IPS DF 4.7 (cell line): ENCODE results near the gene SPOP.

ENCODE experiments used
- DNase-seq: peaks from one replicate; pipeline ENCODE4 v3.0.0-alpha.2; 2013; ENCODE audit warnings: low spot score; ENCODE audit errors: extremely low read depth

Gene SPOP

DNA sequence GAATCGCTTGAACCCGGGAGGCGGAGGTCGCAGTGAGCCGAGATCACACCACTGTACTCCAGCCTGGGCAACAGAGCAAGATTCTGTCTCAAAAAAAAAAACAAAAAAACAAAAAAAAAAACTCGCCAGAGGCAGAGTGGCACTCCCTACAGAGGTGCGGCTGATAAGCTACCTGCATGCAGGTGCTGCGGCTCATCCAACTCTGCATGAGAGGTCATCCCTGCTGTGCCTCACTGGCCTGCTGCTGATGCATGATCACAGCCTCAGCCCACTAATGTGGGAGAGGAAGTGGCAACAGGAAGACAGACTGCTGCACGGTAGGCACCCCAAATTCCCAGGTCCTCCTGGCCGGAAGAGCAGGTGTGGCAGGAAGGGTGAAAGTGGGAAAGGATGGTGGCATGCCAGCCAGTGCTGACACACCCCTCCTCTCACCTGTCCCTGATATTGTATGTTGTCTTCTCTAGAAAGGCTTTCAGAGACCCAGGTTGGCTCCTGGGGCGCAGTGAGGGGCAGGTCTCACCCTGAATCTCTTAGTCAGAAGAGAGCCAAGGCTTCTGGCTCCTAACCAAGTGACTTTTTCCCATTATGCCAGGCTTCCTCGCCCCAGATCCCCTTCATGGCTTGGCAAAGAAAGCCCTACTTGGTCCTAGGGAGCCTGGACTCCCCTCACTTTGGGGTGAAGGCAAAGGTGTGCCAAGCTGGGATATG lies 90.4 kb downstream of the SPOP start:
- no peak for DNase-seq

DNA sequence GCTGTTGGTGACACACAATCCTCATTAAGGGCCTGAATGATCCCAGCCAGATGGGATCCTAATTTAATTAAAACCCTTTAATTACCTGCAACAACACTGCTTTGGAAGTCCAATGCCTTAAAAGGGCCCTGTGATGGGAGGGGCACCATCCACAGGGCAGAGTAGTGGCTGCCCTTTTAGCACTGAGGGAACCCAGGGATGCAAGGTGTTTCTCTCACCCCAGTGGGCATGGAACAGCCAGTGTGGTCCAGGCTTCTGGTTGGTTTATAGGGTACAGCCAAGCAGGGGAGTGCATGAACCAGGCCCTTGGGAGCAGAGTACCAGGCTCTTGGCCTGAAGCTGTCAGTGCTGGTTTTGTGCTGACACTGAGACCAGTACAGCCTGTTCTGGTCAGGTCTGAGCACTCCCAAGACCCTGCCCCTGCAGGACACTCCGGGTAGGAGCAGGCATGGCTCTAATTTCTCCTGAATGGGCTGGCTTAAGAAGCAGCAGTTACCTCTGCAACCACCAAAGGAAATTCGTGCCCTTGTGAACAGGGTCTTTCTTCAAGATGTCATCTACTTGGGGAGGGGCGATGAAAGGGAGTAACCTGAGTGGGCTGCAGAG lies 92.4 kb downstream of the SPOP start:
- no peak for DNase-seq

DNA sequence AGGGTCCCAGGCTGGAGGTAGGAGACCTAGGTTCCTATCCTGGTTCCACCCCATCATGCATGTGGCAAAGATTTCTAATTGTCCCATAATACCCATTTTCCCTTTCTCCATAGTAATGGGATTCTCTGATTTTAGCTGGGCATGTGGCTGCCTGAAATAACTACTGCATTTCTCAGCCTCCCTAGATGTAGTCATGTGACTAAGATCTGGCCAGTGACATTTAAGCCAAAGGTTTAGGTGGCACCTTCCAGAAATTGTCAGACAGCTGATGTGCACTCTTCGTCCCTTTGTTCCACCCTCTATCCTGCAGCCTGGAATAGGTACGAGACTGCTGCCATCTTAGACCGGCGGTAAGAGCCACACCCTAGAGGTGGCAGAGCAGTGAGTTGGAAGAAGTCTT lies 94.0 kb downstream of the SPOP start:
- DNase-seq = no peak

DNA sequence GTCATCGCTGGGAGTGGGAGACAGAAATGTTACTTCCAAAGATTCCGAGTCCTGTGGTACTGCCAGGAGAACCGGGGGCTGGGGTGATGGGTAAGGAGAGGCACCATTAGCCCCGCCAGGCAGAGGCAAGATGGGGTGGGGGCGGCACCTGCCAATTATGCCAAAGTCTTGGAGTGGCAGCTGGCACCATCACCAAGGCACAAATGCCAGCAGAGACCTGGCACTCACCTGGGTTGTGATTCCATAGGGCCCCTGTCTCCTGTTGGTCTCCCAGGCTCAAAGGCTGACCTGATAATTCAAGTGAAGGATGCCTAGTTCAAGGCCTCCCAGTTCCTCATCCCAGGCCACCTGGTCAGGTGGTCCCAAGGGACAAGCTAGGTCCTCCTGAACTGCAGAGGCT lies 94.7 kb downstream of the SPOP start:
- DNase-seq = no peak

DNA sequence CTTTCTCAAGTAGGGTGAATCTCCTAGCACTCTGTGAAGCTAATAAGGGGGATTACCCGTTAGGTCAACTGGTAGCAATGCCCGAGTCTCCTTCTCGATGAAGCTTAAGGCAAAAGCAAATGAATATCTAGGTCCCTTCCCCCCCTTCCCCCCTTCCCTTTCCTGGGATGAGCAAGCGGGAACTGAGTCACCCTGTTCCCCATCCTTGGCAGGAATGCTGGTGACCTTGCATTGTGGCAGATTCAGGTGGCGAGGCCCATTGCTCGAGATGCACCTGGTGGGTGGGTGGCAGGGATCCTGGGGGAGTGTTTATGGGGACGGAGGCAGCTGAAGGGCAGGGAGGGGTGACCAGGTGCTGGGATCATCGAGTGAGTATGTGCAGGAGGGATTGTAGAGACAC lies 95.1 kb downstream of the SPOP start:
- no peak for DNase-seq

DNA sequence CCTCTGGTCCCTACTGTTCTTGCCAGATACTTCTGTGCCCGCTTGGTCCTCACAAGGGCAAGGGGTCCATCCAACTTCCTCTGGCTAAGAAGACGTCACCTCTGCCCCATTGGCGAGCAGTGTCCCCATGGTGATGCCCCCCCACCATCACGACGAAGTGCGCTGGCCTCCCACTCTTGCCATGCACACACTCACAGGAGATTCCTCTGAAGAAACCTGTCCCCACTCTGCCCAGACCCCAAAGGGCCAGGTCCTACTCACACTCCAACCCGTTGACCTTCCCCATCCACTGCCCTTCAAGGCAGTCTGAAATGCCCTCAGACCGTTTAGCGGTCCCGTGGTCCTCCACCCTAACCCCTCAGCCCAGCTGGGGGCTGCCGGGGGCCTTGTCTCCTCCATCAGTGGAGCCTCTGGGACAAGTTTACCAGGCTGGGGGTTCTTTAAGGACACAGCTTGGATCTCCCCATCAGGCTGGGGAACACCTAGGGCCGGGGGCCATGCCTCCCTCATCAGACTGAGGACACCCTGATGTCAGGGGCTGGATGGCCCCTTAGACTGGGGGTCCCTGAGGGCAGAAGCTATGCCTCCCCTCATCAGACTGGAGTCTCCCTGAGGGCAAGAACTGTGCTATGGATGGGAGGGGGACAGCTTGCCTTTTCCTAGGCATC lies 95.7 kb downstream of the SPOP start:
- no peak for DNase-seq

DNA sequence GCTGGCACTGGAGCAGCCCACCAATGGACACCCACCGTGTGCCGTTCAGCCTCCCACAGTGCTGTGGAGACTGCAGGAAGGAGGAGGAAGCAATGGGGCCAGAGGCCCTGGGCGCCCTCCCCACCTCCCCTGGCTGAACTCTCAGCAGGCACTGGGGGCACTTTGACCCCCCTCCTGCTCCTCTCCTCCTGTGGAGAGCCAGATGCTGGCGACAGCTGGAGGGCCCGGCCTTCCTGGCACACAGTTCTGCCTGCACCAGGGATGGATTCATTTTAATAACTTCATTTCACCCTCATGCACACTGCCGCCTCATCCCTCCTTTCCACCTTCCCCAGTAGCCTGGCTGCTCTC lies 96.3 kb downstream of the SPOP start:
- DNase-seq = no peak

DNA sequence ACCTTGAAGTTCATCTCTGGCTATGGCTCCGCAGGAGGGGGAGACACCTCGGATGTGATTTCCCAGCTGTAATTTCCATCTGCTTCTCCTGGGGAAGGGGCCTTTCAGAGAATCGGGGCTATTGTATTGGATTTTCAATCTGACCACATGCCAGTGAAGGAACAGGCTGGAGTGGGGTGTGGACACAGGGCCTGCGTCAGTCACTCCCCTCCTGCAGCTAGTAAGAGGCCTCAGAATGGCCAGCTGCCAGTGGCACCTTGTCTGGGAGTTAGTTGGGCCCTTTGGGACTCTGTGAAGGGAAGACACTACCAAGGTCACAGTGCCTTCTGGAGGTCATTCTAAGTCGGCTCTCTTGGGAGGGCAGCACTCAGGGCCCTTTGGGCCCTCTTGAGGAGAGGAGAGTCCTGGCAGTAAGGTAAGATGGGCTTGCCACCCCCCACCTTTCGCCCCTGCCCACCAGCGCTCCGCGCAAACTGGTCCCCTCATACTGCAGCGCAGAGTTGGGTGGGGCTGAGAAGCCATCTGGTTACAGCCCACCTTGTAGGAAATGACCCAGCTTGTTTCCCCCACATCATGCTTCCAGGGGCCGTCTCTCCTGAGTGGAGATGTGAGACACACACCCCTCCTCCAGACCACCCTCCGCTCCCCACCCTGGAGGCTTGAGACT lies 96.8 kb downstream of the SPOP start:
- no peak for DNase-seq

DNA sequence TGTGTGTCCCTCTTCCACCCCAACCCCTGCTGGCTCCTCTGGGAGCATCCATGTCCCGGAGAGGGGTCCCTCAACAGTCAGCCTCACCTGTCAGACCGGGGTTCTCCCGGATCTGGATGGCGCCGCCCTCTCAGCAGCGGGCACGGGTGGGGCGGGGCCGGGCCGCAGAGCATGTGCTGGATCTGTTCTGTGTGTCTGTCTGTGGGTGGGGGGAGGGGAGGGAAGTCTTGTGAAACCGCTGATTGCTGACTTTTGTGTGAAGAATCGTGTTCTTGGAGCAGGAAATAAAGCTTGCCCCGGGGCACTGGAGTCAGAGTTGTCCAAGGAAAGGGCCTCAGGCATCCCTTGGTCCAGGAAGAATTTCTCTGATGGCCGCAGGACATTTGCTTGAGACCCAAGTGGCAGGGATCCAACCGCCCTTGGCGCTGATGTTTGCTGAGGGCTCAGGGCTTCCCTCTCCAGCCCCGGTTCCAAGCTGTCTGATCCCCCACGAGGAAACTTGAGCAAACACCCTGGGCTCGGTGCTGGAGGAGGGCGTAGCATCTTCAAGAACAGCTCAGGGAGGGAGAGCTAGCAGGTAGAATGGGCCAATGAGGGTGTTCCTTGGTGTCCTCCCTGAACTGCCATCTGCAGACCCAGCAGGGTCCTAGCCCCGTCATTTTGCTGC lies 97.7 kb downstream of the SPOP start:
- no peak for DNase-seq

DNA sequence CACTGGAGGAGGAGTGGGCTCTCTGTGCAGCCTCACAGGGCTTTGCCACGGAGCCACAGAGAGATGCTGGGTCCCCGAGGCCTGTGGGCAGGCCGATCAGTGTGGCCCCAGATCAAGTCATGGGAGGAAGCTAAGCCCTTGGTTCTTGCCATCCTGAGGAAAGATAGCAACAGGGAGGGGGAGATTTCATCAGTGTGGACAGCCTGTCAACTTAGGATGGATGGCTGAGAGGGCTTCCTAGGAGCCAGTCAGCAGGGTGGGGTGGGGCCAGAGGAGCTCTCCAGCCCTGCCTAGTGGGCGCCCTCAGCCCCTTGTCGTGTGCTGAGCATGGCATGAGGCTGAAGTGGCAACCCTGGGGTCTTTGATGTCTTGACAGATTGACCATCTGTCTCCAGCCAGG lies 98.4 kb downstream of the SPOP start:
- no peak for DNase-seq

DNA sequence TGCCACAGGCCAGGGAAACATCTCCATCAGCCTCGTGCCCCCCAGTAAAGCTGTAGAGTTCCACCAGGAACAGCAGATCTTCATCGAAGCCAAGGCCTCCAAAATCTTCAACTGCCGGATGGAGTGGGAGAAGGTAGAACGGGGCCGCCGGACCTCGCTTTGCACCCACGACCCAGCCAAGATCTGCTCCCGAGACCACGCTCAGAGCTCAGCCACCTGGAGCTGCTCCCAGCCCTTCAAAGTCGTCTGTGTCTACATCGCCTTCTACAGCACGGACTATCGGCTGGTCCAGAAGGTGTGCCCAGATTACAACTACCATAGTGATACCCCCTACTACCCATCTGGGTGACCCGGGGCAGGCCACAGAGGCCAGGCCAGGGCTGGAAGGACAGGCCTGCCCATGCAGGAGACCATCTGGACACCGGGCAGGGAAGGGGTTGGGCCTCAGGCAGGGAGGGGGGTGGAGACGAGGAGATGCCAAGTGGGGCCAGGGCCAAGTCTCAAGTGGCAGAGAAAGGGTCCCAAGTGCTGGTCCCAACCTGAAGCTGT lies 98.9 kb downstream of the SPOP start:
- DNase-seq = no peak

DNA sequence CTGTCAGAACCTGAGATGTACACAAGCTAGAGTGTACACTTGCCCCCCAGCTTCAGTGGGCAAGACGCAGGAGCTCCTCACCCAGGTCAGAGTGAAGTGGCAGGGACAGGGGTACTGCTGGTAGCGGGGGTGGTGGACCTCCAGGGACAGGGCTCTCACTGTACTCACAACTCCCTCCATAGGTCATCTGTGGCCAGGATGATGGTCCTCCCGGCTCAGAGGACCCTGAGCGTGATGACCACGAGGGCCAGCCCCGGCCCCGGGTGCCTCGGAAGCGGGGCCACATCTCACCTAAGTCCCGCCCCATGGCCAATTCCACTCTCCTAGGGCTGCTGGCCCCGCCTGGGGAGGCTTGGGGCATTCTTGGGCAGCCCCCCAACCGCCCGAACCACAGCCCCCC lies 99.5 kb downstream of the SPOP start:
- DNase-seq = no peak

DNA sequence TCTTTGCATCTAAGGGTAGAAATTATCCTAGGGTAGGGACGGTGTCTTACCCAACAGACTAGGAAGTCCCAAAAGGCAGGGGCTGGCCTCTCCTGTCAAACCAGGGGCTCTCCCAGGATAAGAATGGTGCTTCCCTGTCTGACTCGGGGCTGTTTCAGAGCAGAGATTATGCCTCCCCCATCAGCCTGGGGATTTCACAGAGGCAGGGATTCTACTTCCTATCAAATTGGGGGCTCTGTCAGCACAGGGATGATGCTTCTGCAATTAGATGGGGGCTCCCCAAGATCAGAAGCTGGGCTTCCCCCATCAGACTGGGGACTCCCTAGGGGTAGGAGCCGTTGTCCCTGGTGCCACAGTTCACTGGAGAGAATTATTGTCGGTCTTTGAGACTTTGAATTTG lies 99.9 kb downstream of the SPOP start:
- DNase-seq = no peak

DNA sequence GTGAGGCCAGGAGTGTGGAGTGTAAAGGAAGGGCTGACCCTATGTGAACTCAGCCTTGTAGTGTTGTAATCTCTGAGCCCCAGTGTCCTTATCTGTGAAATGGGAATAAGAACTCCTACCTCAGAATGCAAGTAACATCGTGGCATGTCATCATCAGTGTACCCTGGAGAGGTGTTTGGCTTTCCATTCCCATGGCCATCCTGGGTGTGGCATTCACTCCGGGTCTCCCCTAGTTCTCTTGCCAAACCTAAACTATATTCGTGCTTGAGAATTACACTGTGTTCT lies 100.3 kb downstream of the SPOP start:
- DNase-seq = no peak

DNA sequence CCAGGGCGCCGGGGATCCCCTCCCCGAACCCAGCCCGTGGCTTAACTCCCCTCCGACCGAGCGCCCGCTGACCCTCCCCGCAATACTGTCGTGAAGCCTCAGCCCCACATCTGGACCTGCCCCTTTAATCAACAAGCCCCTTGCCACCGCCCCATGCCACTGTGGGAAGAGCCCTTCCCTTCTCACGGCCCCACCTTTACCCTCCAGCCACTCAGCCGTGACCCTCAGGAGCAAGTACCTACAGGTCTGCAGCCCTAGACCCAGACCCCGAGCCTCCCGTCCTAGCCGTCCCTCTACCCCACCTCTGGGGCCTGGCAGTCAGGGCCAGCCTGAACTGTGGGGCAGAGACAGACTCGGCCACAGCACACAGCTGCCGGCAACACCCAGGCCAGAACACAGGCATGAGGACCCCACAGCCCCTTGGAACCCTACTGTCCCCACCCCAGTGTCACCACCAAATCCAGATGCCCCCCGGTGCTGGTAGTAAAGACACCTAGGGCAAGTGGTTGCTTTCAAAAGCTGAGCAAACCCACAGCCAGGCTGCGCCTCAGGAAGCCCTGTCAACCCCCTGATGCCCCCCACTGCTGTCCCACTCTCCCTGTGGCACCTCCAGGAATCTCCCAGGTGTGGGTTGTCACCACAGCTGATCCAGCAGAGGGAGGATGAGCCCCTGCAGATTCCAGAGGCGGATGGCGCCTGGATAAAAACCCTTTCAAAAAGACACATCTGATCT lies 100.8 kb downstream of the SPOP start:
- DNase-seq = no peak

DNA sequence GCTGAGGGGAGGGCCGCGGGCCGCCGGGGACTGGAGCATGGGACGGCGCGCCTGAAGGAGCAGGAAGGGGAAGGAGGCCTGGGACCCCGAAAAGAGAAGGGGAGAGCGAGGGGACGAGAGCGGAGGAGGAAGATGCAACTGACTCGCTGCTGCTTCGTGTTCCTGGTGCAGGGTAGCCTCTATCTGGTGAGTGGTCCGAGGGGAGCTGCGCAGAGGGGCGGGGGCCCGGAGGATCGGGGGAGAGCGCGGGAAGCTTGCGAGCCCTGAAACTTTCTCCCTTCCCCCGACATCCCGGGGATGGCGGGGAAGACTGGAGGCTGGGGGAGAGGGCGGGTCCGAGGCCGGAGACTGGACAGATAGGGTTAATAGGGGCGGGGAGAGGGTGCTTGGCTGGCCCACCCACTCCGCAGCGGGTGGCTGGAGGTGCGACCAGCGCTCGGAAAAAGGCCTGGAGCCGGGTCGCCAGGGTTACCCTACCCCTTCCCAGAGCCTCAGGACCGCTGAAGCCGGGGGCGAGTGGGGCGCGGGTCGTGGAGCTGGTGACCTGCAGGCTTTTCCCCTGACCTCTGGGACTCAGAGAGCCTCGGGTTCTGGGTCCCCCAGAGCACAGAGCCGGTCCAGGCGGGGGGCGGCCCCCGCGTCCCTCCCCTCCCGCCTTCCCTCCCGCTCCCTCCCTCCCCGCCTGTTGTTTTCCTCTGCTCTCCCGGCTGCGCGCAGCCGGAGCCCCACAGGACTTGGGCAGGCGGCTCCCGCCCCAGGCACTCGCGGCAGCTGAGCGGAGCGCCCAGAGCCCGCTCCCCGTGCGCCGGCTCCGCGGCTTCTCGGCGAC lies 101.6 kb downstream of the SPOP start:
- no peak for DNase-seq

DNA sequence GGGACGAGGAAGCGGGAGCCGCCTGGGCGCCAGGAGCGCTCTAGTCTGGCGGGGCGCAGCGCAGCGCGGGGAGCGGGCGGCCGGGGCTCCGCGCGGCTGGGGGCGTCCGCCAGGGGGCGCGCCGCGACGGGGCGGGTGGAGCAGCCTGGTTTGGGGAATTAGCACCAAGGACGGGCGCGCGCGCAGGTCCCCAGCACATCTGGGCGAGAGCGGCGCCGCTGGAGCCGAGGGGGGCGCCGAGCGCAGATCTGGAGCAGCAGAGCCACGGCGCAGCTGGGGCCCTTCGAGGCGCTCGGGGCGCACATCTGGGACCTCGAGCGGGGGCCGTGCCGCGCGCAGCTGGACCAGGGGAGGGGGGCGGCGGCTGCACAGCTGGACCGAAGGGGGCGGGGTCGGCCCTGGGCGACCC lies 102.2 kb downstream of the SPOP start, which contains the start of gene NXPH3:
TSS of gene NXPH3 (plus strand) at position 193 of the 409 bp plus-strand sequence. CDS start 349 bp downstream, outside the sequence.
- no peak for DNase-seq

DNA sequence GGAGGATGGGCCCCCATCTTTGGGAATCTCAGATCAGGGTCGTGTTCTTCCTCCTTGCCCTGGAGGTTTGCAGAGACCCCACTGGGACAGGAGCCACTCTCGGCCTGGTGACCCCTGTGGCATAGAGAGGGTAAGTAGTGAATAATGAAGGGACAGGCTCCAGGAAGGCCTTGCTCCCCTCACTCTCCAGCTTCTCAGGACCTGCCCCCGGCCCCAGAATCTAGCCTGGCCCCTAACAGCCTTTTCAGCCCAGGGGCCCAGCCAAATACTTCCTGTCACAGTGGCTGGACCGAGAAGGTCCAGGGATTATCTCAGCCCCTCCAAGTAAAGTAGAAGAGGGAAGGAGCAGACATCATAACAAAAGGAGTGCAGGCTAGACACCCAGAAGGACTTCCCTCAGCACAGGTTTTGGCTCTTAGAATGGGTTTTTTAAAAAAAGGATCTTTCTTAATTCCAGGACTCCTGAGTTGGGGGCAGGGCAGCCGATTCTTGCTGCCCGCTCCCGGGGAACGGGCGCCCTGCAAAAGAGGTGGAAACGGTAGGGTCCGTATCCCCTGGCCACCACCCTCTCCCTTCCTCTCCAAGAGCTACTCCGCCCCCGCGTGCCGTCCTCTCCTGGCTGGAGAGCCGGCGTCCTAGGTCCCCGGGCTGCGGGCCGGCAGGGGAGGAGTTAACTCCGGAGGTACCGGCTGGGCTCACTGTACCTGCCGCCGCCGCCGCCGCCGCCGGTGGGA lies 102.8 kb downstream of the SPOP start:
- no peak for DNase-seq

DNA sequence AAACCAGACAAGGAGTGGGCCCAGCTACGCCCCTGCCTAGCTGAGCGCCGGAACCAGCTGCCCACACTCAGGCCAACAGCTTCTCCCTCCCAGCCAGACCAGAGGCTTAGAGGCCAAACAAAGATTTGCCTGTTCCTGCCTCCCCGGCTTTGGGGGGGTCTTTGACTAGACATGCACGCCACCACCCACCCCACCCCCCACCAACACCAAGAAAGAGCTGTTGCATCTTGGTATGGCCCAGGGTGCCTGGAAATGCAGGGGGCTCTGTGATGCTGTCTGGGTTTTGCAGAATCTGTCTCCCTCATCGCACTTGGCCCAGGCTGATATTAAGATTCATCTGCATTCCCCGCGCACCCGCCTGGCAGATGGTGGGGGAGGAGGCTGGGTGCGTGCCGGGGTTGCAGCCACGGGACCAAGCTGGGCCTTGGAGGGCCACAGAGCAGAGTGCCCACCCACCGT lies 103.5 kb downstream of the SPOP start:
- DNase-seq = no peak
